SK-N-SH treated with all-trans-retinoic acid at 6 μM for 48 hours (cell line): Measurements from ENCODE around the gene KDF1.

ENCODE experiments used
- ESRRG ChIP-seq: fragments of 250-450 bp; sonication (Bioruptor Pico); IDR thresholded peaks from 2 replicates; pipeline ENCODE4 v1.6.1; 2021; ENCODE audit warnings: mild to moderate bottlenecking
- ZFP30 ChIP-seq: fragments of 450-650 bp; formaldehyde crosslinking; IDR thresholded peaks from 2 replicates; pipeline ENCODE4 v1.5.0; 2022; ENCODE audit warnings: mild to moderate bottlenecking, moderate library complexity
- ZNF565 ChIP-seq: fragments of 450-650 bp; formaldehyde crosslinking; conservative IDR thresholded peaks from 2 replicates; pipeline ENCODE4 v1.5.0; 2020; ENCODE audit warnings: low read depth, mild to moderate bottlenecking, moderate library complexity

DNA sequence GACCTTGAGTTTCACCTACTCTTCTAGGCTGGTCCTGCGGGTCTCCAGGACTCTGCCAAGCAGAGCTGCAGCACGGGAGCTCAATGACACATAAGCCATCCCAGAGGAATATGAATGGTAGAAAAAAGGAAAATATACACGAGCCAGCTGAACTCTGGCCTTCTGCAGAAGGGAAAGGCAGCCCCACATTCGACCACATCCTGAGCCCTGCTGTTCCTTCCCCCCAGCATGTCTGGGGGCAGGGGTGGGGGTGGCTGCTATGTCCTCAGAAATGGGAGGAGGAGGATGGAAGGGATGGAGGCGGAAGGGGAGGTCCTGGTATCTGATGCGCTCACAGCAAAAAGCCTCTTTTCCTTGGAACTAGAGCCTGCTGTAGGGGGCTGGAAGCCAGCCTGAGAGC lies 12.1 kb upstream of the KDF1 start:
- TF ChIP-seq ZFP30 (no peak), ZNF565 (CRISPR knock-in tag) (no peak), ESRRG (CRISPR knock-in tag) (no peak)
